GM19035 (cell line): ENCODE results near the gene ZNF776.
A peak's percentile ranks its signal among the peaks of the same experiment; 100 is the strongest.
"Not testable (repeated sequence)": the region's sequence is repeated elsewhere in the genome, so short reads cannot be mapped to it uniquely, and the experiment has no call there.

Experiments
- ATAC-seq: cut with Tn5 transposase; IDR thresholded peaks from one replicate; pipeline ENCODE4 v1.9.1; 2021; ENCODE audit not compliant: unreplicated experiment

The ZNF776 gene

GRCh38 chr19:57746580-57747471, at the start of gene ZNF776:
TSS of gene ZNF776 (plus strand) at chr19:57746815. CDS start at chr19:57747059, 244 bp downstream.
- ATAC-seq, result peak; percentile 96

GRCh38 chr19:57701625-57702024, 45.0 kb upstream of the ZNF776 start:
- no peak for ATAC-seq

- ATAC-seq, result no peak
These were observed 40.3 kb upstream of the ZNF776 start for GRCh38 chr19:57706346-57706745.

- no peak for ATAC-seq
These were observed 37.8 kb upstream of the ZNF776 start, which contains the start of gene ZNF154 for GRCh38 chr19:57708641-57709361. TSS of gene ZNF154 (minus strand) at chr19:57709204. CDS start at chr19:57708971, 233 bp downstream.

GRCh38 chr19:57709616-57710015, 37.0 kb upstream of the ZNF776 start:
- no peak for ATAC-seq

- ATAC-seq, result no peak
These were observed 34.4 kb upstream of the ZNF776 start for GRCh38 chr19:57712222-57712621.

- no peak for ATAC-seq
These were observed 27.2 kb upstream of the ZNF776 start for GRCh38 chr19:57719424-57719823.

GRCh38 chr19:57719901-57720519, 26.6 kb upstream of the ZNF776 start:
- no peak for ATAC-seq

- ATAC-seq, result no peak
These were observed 25.7 kb upstream of the ZNF776 start for GRCh38 chr19:57720878-57721277.

- ATAC-seq, result not testable (repeated sequence)
These were observed 8.3 kb upstream of the ZNF776 start for GRCh38 chr19:57738320-57738719.

GRCh38 chr19:57738770-57739169, 7.8 kb upstream of the ZNF776 start:
- ATAC-seq, result not testable (repeated sequence)

- no peak for ATAC-seq
These were observed 825 bp downstream of the ZNF776 start for GRCh38 chr19:57747472-57747807.

- ATAC-seq, result no peak
These were observed 1.4 kb downstream of the ZNF776 start for GRCh38 chr19:57748029-57748428.

- no peak for ATAC-seq
These were observed 7.6 kb downstream of the ZNF776 start for GRCh38 chr19:57754091-57754673.

- no peak for ATAC-seq
These were observed 8.4 kb downstream of the ZNF776 start for GRCh38 chr19:57755031-57755430.

- ATAC-seq, result no peak
These were observed 11.3 kb downstream of the ZNF776 start for GRCh38 chr19:57757941-57758340.

- no peak for ATAC-seq
These were observed 12.5 kb downstream of the ZNF776 start for GRCh38 chr19:57759096-57759495.

GRCh38 chr19:57769345-57770131, 22.9 kb downstream of the ZNF776 start, which contains the start of gene ZNF586:
TSS of gene ZNF586 (plus strand) at chr19:57769676. CDS start at chr19:57769843, 167 bp downstream.
- peak; percentile 99 for ATAC-seq

- no peak for ATAC-seq
These were observed 24.8 kb downstream of the ZNF776 start for GRCh38 chr19:57771417-57771816.

- ATAC-seq, result no peak
These were observed 26.9 kb downstream of the ZNF776 start for GRCh38 chr19:57773488-57773887.
